OCI-LY7 (cell line): ENCODE measurements around the gene PROK2.

Experiments used
- EZH2phosphoT487 ChIP-seq: fragments of 200-600 bp; sonication (generic); IDR thresholded peaks from 2 replicates; pipeline ENCODE4 v1.6.1; 2018; ENCODE audit warnings: low read depth, borderline replicate concordance, mild to moderate bottlenecking, mixed run types, antibody characterized with exemption, low read length, moderate library complexity, mixed read lengths
- TF ChIP-seq, protein P1 (sequence below): fragments of 200-600 bp; sonication (generic); conservative IDR thresholded peaks from 2 replicates; pipeline ENCODE4 v1.5.1; 2014; ENCODE audit warnings: mild to moderate bottlenecking, antibody characterized with exemption, low read length, moderate library complexity, mixed read lengths

- TF ChIP-seq, protein P1, sequence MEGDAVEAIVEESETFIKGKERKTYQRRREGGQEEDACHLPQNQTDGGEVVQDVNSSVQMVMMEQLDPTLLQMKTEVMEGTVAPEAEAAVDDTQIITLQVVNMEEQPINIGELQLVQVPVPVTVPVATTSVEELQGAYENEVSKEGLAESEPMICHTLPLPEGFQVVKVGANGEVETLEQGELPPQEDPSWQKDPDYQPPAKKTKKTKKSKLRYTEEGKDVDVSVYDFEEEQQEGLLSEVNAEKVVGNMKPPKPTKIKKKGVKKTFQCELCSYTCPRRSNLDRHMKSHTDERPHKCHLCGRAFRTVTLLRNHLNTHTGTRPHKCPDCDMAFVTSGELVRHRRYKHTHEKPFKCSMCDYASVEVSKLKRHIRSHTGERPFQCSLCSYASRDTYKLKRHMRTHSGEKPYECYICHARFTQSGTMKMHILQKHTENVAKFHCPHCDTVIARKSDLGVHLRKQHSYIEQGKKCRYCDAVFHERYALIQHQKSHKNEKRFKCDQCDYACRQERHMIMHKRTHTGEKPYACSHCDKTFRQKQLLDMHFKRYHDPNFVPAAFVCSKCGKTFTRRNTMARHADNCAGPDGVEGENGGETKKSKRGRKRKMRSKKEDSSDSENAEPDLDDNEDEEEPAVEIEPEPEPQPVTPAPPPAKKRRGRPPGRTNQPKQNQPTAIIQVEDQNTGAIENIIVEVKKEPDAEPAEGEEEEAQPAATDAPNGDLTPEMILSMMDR: no peak
- no peak for TF ChIP-seq EZH2phosphoT487
Observed at GRCh38 chr3:71809321-71810026, 24.5 kb upstream of the PROK2 start.
